ENCODE data around the gene NELL2. TPM values are rescaled to one million over a fixed set of nuclear protein-coding genes. Genes with fewer than 3 reads are reported as not detected.
"Not testable (repeated sequence)": the region's sequence is repeated elsewhere in the genome, so short reads cannot be mapped to it uniquely, and the experiment has no call there.

Gene NELL2
- total RNA-seq, 1 donor from 2014 or later = 0.20 TPM

DNA sequence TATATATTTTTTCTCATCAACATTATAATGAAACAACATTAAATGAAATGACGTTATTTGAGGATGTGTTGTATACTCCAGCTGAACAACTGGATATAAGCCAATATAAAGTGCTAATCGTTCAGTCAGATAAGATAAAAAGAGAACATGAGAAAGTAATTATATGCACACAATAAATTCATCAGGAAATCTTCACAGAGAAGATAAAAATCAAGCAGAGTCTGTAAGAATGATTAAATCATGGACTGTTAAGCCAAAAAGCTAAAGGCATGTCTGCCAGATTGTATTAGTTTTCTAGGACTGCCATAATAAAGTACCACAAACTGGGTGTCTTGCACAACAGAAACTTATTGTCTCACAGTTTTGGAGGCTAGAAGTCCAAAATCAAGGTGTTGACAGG lies 178.6 kb downstream of the NELL2 start:
- DNase-seq (ENCODE audit: low read depth, low spot score) = no peak

GRCh38 chr12:44696542-44696941 lies 179.6 kb downstream of the NELL2 start:
- no peak for DNase-seq (ENCODE audit: low read depth, low spot score)

DNA sequence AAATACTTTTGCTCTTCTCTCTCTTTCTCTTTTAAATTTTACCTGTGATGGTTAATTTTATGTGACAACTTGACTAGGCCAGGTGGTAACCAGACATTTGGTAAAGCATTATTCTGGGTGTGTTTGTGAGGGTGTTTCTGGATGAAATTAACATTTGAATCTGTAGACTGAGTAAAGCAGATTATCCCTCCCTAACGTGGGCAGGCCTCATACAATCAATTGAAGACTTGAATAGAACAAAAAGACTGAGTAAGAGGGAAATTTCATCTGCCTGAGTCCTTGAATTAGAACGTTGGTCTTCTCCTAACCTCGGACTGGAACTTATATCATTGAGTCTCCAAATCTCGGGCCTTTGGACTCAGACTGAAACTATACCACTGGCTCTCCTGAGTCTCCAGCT lies 182.1 kb downstream of the NELL2 start:
- no peak for DNase-seq (ENCODE audit: low read depth, low spot score)

DNA sequence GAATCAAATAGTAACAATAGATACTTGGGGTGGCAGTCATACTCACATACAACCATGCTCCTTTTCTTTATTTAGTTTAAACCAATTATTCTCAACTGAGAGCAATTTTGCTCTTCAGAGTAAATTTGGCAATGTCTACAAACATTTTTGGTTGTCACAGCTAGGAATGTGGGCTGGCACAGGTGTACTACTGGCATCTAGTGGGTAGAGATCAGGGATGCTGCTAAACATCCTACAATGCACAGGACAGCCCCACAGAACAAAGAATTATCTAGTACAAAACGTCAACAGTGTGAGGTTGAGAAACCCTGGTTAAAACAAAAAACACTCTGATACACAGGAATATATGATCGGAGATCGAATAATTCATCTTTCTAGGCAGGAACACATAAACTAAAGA lies 186.5 kb downstream of the NELL2 start:
- no peak for DNase-seq (ENCODE audit: low read depth, low spot score)

DNA sequence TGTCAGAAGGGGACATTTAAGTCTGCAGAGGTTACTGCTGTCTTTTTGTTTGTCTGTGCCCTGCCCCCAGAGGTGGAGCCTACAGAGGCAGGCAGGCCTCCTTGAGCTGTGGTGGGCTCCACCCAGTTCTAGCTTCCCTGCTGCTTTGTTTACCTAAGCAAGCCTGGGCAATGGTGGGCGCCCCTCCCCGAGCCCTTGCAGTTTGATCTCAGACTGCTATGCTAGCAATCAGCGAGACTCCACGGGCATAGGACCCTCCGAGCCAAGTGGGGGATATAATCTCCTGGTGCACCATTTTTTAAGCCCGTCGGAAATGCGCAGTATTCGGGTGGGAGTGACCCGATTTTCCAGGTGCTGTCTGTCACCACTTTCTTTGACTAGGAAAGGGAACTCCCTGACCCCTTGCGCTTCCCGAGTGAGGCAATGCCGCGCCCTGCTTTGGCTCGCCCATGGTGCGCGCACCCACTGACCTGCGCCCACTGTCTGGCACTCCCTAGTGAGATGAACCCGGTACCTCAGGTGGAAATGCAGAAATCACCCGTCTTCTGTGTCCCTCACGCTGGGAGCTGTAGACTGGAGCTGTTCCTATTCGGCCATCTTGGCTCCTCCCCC lies 189.2 kb downstream of the NELL2 start:
- DNase-seq (ENCODE audit: low read depth, low spot score) = not testable (repeated sequence)

DNA sequence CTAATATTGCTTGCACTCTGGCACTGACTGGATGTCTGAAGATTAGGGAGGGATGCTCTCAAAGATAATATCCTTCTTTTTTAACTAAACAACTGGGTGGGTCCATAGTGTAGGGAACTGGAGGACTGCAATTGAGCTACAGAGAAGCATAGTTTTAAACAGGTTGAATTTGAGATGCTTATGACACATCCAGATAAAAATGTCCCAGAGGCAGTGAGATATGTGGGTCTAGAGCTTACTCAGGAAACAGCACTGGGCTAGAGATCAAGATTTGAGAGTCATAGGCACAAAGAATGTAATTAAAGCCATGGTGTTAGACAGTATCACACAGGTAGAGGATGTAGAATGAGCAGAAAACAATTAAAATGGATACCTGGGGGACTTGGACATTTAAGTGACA lies 198.4 kb downstream of the NELL2 start:
- DNase-seq (ENCODE audit: low read depth, low spot score) = no peak

- DNase-seq (ENCODE audit: low read depth, low spot score) = no peak
Measured at GRCh38 chr12:44674875-44675274, 201.2 kb downstream of the NELL2 start.

GRCh38 chr12:44673811-44674210 lies 202.3 kb downstream of the NELL2 start:
- DNase-seq (ENCODE audit: low read depth, low spot score) = no peak

- DNase-seq (ENCODE audit: low read depth, low spot score) = no peak
Measured at GRCh38 chr12:44672042-44672441, 204.1 kb downstream of the NELL2 start.

GRCh38 chr12:44668443-44668842 lies 207.7 kb downstream of the NELL2 start:
- DNase-seq (ENCODE audit: low read depth, low spot score) = no peak

- no peak for DNase-seq (ENCODE audit: low read depth, low spot score)
Measured at GRCh38 chr12:44667461-44667860, 208.7 kb downstream of the NELL2 start.

- no peak for DNase-seq (ENCODE audit: low read depth, low spot score)
Measured at GRCh38 chr12:44663291-44663690, 212.8 kb downstream of the NELL2 start.

GRCh38 chr12:44655846-44656245 lies 220.3 kb downstream of the NELL2 start:
- no peak for DNase-seq (ENCODE audit: low read depth, low spot score)

- no peak for DNase-seq (ENCODE audit: low read depth, low spot score)
Measured at GRCh38 chr12:44654646-44655639, 221.2 kb downstream of the NELL2 start.

DNA sequence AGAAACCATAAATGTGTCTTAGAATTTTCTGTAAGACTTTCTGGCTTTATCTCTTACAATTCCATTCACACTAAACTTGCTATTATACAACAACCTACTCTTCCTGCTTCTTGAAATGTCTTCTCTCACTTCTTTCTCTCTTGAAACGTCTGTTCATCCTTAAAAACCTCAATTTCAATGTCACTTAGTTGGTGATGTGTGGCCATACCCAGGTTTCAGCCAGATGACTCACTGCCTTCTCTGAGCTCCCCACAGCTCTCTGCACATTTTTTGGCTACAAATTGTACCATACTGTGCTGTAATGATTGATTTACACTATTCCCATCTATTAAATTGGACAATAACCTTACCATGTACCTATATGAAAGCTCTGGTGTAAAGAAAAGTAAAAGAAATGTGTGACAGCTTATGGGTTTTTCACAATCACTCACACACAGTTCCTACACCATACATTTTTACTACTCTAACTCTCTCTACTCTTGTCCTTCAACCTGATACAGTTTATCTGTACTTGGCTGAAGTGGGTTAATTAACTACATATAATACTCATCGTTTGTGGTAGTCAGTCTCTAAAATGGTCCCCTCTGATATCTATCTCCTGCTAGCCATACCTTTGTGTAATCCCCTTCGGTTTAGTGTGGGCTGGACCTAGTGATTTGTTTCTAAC lies 222.1 kb downstream of the NELL2 start:
- no peak for DNase-seq (ENCODE audit: low read depth, low spot score)

DNA sequence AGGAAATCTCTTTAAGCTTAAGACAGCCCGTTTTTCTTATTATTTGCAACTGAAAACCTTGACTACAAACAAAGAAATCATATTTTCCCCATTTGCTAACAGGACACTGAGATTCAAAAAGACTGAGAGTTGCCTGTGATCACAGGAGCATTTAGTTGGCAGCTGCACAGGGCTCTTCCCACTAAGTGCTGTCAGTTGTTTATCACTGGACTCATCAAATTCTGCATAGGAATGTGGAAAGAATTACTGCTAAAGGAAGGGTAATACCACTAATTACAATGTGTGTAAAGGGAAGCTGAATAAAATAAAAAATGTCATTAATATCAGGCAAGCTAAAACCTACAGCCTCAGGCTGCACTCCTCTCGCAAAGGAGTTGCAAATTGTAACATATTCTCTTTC lies 226.4 kb downstream of the NELL2 start:
- no peak for DNase-seq (ENCODE audit: low read depth, low spot score)

- no peak for DNase-seq (ENCODE audit: low read depth, low spot score)
Measured at GRCh38 chr12:44647917-44648690, 228.0 kb downstream of the NELL2 start.

- no peak for DNase-seq (ENCODE audit: low read depth, low spot score)
Measured at GRCh38 chr12:44640427-44641190, 235.5 kb downstream of the NELL2 start.

DNA sequence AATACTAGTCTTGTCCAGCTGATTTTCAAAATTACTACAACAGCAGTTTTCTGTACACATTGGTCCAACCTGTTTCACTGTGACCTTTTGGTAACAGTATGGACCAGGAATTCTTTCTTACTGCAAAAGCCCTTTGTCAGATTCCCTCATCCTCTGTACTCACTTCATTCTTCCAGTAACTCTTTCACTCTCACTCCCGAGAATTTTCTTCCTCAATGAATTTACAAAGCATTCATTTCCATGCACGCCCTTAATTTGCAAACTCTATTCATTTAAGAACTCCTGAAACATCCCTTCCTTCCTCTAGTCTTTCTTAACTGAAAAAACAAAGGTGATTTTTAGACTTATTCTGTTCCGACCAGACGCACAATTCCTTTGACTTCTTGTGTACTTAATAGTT lies 238.2 kb downstream of the NELL2 start:
- no peak for DNase-seq (ENCODE audit: low read depth, low spot score)

DNA sequence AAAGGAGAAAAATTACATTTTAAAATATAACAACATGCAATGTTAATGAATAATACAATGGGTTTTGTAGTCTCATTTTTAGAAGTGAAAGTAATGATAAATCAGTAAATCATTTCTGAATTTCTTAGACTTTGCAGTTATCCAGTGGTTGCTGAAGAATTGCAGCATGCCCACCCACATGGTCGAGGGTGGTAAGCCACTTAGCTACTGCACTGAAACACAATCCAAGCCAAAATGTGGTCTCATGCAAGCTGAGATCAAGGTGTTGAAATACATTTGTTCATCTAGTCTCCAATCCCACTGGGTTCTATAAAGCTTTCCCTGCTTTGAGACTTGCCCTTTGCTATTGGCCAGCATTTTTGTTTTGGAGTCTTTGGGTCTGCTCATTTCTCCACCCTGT lies 247.9 kb downstream of the NELL2 start:
- no peak for DNase-seq (ENCODE audit: low read depth, low spot score)
